ENCODE data around the gene SORCS3. TPM values are rescaled to one million over a fixed set of nuclear protein-coding genes. Genes with fewer than 3 reads are reported as not detected.

The SORCS3 gene
- total RNA-seq, 1 experiment from 2014 or later: 0.04 TPM

DNA sequence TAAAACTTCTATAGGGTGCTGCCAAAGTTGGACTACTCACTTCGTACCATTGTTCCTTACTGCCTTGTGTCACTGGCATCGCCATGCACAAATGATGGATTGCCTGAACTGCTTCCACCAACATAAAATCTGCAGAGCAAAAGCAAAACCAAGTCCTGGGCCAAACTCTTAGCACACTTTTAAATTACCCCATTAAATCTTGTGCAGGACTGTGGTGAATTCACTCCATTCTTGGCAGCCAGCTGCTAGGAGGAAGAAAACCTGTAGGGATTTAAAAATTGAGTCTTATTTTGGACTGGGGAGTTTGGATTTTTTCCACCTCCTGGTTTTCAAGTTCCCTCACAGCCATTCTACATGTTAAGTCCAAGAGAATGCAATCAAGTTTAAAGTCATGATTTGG is 646.9 kb downstream of the SORCS3 start:
- H3K14ac ChIP-seq (ENCODE audit: insufficient read depth, low read length): no peak overlapping the region
- WGBS (ENCODE audit: extremely low coverage, insufficient read length, low lambda C conversion rate): no CpG with 5 or more reads among the region's 2 CpGs

More for the DNA sequence above, 646.9 kb downstream of the SORCS3 start:
- Histone ChIP-seq H2BK15ac (ENCODE audit: low read depth, low read length) (no peak overlapping the region), H4K20me1 (ENCODE audit: control insufficient read depth, insufficient read depth, insufficient read length) (no peaks in the 10 kb centered on the region), H3K27me3 (ENCODE audit: insufficient read depth, low read length) (no peaks in the 10 kb centered on the region), H3K4me2 (ENCODE audit: insufficient read depth, insufficient read length, low read length) (no peak overlapping the region), H4K8ac (replicated peaks; ENCODE audit: insufficient read length, low read depth, low read length) (no peak overlapping the region), H3K79me1 (ENCODE audit: insufficient read depth, low read depth, low read length, poor library complexity, severe bottlenecking) (no peaks in the 10 kb centered on the region), H3K23me2 (ENCODE audit: insufficient read length, low read depth, low read length, poor library complexity, severe bottlenecking) (no peaks in the 10 kb centered on the region), H2BK120ac (ENCODE audit: low read depth, low read length, poor library complexity, severe bottlenecking) (no peak overlapping the region), H4K5ac (ENCODE audit: insufficient read length, low read depth, low read length) (no peak overlapping the region), H4K91ac (ENCODE audit: insufficient read length, low read depth, low read length) (no peak overlapping the region), H2BK20ac (ENCODE audit: low read depth, low read length, poor library complexity, severe bottlenecking) (no peak overlapping the region), H3K56ac (ENCODE audit: insufficient read length, low read depth, low read length) (no peak overlapping the region), H3K9me3 (ENCODE audit: control insufficient read depth, low read depth, low read length) (no peaks in the 10 kb centered on the region), H3K79me2 (ENCODE audit: insufficient read depth, low read length) (no peaks in the 10 kb centered on the region), H3K4ac (ENCODE audit: low read depth, low read length) (no peak overlapping the region), H3T11ph (ENCODE audit: low read length) (no peak overlapping the region), H3K9ac (ENCODE audit: extremely low read depth, insufficient read length, low read length) (no peak overlapping the region), H3K23ac (ENCODE audit: insufficient read length, low read depth, low read length) (no peak overlapping the region), H3K18ac (ENCODE audit: insufficient read length, low read depth, low read length) (no peak overlapping the region), H2BK12ac (ENCODE audit: insufficient read length, low read depth, low read length) (no peak overlapping the region), H2AFZ (ENCODE audit: low read length) (no peak overlapping the region), H3K4me1 (ENCODE audit: insufficient read depth, low read length) (no peaks in the 10 kb centered on the region), H2AK5ac (ENCODE audit: insufficient read length, low read length) (no peak overlapping the region), H2BK5ac (ENCODE audit: insufficient read length, low read length) (no peak overlapping the region), H3K27ac (ENCODE audit: insufficient read length, low read depth, low read length) (no peak overlapping the region)
- no peaks in the 10 kb centered on the region; a peak in 1 of 5 replicates for H3K9me3 Mint-ChIP-seq
- TF ChIP-seq, protein P1, sequence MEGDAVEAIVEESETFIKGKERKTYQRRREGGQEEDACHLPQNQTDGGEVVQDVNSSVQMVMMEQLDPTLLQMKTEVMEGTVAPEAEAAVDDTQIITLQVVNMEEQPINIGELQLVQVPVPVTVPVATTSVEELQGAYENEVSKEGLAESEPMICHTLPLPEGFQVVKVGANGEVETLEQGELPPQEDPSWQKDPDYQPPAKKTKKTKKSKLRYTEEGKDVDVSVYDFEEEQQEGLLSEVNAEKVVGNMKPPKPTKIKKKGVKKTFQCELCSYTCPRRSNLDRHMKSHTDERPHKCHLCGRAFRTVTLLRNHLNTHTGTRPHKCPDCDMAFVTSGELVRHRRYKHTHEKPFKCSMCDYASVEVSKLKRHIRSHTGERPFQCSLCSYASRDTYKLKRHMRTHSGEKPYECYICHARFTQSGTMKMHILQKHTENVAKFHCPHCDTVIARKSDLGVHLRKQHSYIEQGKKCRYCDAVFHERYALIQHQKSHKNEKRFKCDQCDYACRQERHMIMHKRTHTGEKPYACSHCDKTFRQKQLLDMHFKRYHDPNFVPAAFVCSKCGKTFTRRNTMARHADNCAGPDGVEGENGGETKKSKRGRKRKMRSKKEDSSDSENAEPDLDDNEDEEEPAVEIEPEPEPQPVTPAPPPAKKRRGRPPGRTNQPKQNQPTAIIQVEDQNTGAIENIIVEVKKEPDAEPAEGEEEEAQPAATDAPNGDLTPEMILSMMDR (conservative IDR thresholded peaks at IDR 0.05): no peak
- H3K27me3 Mint-ChIP-seq (ENCODE audit: low read depth): no peaks in the 10 kb centered on the region
- peak overlapping the region in 1 of 3 experiments; percentile 76; a peak in 1 of 7 replicates for H3K27ac Mint-ChIP-seq
- H3K4me1 Mint-ChIP-seq: no peaks in the 10 kb centered on the region
- H3K36me3 Mint-ChIP-seq (ENCODE audit: insufficient read depth in 1 of 3, low read depth in 3 of 3): no peaks in the 10 kb centered on the region
- DNase-seq: no peak
- no peak overlapping the region for H3K4me3 Mint-ChIP-seq

Measured in H9 (cell line).